GM12892 (cell line): ENCODE measurements around the gene DLEU7. TPM values are rescaled to one million over a fixed set of nuclear protein-coding genes. Genes with fewer than 3 reads are reported as not detected.

ENCODE experiments used
- DNase-seq: peaks from one replicate; pipeline ENCODE4 v3.0.0; 2011; ENCODE audit not compliant: insufficient read length
- FAIRE-seq: peaks from 2 replicates; lab custom pipeline; 2011; peaks lifted over from hg19 to GRCh38; lab: Jason Lieb, UNC
- POLR2A ChIP-seq: IDR thresholded peaks from 2 replicates; pipeline ENCODE4 v1.6.1; 2011; ENCODE audit warnings: low read depth, low read length, control low read depth
- POLR2AphosphoS5 ChIP-seq: IDR thresholded peaks from 2 replicates; pipeline ENCODE4 v1.6.1; 2011; ENCODE audit warnings: low read depth, low read length, control low read depth
- TAF1 ChIP-seq: IDR thresholded peaks from 2 replicates; pipeline ENCODE4 v1.6.1; 2011; ENCODE audit warnings: low read depth, mild to moderate bottlenecking, control low read depth, low read length, borderline replicate concordance
- polyA plus RNA-seq: library from polyadenylated mRNA; unstranded; fragments of >200 nt; gene quantifications from one replicate; pipeline ENCODE4 v1.2.1, GENCODE V29; 2012; ENCODE audit warnings: missing spikeins, inconsistent platforms; ENCODE audit not compliant: missing spikeins

DLEU7 gene
- polyA plus RNA-seq: not detected

GRCh38 chr13:50843257-50844083 is at the start of gene DLEU7:
DLEU7 (minus strand) TSS chr13:50843692; CDS start chr13:50843646, 46 bp downstream.
- no peak for DNase-seq
- TF ChIP-seq TAF1: no peak
- TF ChIP-seq POLR2AphosphoS5: no peak
- TF ChIP-seq POLR2A: no peak
- no peak for FAIRE-seq

DNA sequence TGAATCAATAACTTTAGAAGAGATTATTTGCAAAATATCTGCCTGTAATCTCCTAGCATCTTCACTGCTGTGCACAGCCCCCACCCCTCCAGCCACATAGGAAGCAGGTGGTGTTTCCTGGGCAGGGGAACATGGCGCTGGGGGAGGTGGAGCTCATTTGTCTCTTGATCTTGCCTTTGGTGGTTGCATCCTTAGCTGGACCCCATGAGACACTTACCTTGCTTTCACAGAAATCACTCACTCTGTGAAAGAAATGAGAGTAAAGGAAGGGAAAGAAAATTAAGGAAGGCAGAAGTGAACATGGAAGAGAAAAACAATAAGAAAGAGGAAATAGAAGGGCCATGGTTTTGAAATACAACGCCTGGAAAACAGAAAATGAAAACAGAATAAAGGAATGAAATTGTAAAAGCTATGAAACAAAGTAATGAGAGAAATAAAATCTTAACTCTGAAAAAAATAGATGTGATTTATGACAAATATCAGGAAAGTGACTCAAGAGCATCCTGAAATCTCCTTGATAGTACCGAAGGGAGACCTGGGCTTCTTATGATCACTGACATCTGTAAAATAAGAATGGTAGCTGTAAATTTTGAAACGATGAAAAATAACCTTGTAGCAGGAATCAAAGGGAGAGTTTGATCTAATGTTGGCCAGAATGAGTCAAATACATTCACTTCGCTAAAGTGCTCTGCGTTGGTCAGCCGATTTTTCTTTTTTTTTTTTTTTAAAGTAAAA is 48.9 kb upstream of the DLEU7 start:
- no peak for FAIRE-seq

DNA sequence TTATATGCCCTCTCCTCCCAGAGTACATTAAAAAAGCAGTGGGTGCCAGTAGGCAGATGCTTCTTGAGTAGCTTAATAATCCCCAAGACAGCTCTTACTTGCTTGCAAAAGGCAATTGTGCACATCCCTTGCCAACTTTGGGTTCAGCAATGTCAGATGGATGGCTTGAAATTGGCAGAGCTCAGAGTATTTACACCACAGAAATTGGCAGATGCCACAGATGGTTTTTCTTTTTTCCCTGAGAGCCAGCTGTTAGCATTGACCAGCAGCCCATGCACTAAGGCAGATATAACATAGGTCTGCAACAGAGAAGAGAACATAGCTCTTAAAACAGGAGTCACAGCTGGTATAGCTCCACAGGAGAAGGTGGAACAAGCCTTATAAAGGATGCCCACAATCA is 47.7 kb upstream of the DLEU7 start:
- TF ChIP-seq POLR2A (no peak), TAF1 (no peak), POLR2AphosphoS5 (no peak)
- DNase-seq: no peak
- FAIRE-seq: peak; percentile 5

More for the DNA sequence above, 48.9 kb upstream of the DLEU7 start:
- no peak for DNase-seq
- TF ChIP-seq POLR2A (peak; percentile 69; the same call in 1 of the 2 replicates), TAF1 (peak; percentile 62; the same call in 1 of the 2 replicates), POLR2AphosphoS5 (peak; percentile 56; the same call in 1 of the 2 replicates)

- TF ChIP-seq TAF1 (no peak), POLR2A (no peak), POLR2AphosphoS5 (no peak)
- FAIRE-seq (peak; percentile 14), DNase-seq (no peak)
Observed at GRCh38 chr13:50889317-50889716, 45.8 kb upstream of the DLEU7 start.

DNA sequence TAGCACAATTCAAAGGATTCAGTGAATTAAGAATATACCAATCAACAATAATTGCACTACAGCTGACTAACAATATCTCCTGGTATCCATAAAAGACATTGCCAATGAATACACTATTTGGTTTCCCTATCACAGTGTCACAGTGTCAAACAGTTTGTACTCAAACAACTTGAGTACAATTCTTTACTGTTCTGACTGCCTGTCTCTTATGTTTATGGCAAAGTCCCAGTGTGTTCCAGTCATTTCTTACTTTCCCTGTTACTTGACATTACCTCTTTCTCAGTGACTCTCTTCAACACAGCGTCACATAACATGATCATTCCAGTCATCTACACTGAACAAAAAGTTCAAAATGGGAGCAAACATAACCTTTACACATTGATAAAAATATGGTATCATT is 44.9 kb upstream of the DLEU7 start:
- DNase-seq: no peak
- TF ChIP-seq TAF1 (no peak), POLR2A (no peak), POLR2AphosphoS5 (no peak)
- FAIRE-seq: no peak

DNA sequence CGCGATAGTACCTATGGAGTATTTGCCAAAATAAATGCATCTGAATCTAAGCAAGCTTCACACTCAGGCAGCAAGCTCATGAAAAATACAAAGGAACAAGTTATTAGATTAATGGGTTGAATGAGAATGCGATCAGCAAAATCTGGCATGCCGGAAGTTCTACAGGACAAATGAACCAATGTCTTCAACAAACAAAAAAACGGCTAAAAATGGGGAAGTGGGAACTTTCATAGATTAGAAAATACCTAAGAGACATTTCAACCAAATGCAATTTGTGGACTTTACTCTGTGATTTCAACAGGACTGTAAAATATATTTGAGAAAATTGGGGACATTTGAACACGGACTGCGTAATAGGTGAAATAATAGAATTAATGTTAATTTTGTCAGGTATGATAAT is 43.7 kb upstream of the DLEU7 start:
- no peak for DNase-seq
- TF ChIP-seq POLR2AphosphoS5 (no peak), TAF1 (no peak), POLR2A (no peak)
- no peak for FAIRE-seq

DNA sequence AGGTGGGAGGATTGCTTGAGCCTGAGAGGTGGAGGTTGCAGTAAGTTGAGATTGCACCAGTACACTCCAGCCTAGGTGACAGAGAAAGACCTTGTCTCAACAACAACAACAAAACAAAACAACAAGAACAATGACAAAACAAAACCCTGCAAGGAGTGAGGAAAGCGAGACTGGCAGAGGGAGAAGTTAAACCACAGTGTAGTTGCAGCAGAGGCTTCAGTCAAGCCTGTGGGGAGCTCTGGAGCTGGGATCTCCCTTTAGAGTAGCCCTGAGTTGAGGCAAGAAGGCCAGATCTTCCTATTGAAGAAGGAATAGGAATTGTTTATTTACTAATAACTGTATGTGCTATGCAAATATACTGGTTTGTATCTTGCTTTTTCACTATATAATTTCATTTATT is 40.8 kb upstream of the DLEU7 start:
- DNase-seq (no peak), FAIRE-seq (no peak)
- TF ChIP-seq TAF1: no peak
- TF ChIP-seq POLR2AphosphoS5: no peak
- TF ChIP-seq POLR2A: no peak

DNA sequence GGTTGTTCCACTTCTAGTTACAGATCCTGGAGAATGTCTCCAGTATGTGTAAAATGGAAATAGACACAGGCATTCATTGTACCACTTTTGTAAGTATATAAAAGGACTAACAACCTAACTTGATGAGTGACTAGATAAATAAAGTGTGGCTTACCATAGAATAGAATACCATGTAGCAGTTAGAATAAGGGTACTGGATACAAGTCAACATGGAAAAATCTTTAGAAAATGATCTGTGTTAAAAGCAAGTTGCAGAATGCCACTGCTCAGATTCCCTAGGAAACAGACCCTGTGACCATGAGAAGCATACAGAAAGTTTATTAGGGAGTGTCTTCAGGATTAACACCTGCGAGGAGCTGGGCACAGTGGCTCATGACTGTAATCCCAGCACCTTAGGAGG is 40.2 kb upstream of the DLEU7 start:
- TF ChIP-seq POLR2AphosphoS5: no peak
- TF ChIP-seq TAF1: no peak
- TF ChIP-seq POLR2A: no peak
- DNase-seq (no peak), FAIRE-seq (no peak)

GRCh38 chr13:50882816-50883435 is 39.4 kb upstream of the DLEU7 start:
- FAIRE-seq: no peak
- no peak for DNase-seq
- TF ChIP-seq TAF1 (no peak), POLR2AphosphoS5 (no peak), POLR2A (no peak)

- no peak for TF ChIP-seq TAF1
- no peak for TF ChIP-seq POLR2AphosphoS5
- no peak for TF ChIP-seq POLR2A
- FAIRE-seq (no peak), DNase-seq (no peak)
Observed at GRCh38 chr13:50873991-50874390, 30.5 kb upstream of the DLEU7 start.

DNA sequence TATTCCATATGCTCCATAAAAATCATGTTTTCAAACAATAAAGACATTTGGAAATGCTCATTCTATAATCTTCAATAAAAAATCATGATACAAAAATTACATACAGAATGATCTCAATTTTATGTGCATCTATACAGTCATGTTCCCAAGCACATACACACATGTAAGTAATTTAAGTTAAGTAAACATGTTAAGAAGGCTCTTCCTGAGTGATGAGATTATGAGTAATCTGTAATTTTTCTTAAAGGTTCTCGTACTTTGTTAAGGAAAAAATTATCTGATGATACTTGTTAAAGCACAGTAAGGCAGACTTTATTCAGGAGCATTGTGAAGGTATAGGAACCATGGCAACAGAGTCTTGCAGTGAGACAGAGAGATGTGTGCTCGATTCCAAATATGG is 30.0 kb upstream of the DLEU7 start:
- FAIRE-seq (no peak), DNase-seq (no peak)
- TF ChIP-seq POLR2AphosphoS5 (no peak), POLR2A (no peak), TAF1 (no peak)
